Activated CD4-positive, alpha-beta T cell treated with anti-CD3 and anti-CD28 coated beads for 24 hours (primary cell): ENCODE data around the gene AGPAT4.
"Not testable (repeated sequence)": the region's sequence is repeated elsewhere in the genome, so short reads cannot be mapped to it uniquely, and the experiment has no call there.

Experiments
- DNase-seq, 2 donors: peaks; one replicate each; pipeline ENCODE4 v3.0.0-alpha.2; 2020; ENCODE audit warnings: low read depth in 2 of 2

The AGPAT4 gene

GRCh38 chr6:161227004-161227960, 46.6 kb downstream of the AGPAT4 start:
- no peak for DNase-seq

- DNase-seq, result no peak
Observed at GRCh38 chr6:161226009-161226964, 47.6 kb downstream of the AGPAT4 start.

GRCh38 chr6:161225681-161226008, 48.2 kb downstream of the AGPAT4 start:
- DNase-seq, result no peak

GRCh38 chr6:161224951-161225680, 48.7 kb downstream of the AGPAT4 start:
- DNase-seq, result not testable (repeated sequence)

GRCh38 chr6:161223646-161224045, 50.2 kb downstream of the AGPAT4 start:
- DNase-seq, result no peak

GRCh38 chr6:161222706-161223234, 51.1 kb downstream of the AGPAT4 start:
- no peak for DNase-seq

- no peak for DNase-seq
Observed at GRCh38 chr6:161220346-161220745, 53.5 kb downstream of the AGPAT4 start.

- no peak for DNase-seq
Observed at GRCh38 chr6:161219680-161220079, 54.2 kb downstream of the AGPAT4 start.

- no peak for DNase-seq
Observed at GRCh38 chr6:161218222-161218621, 55.6 kb downstream of the AGPAT4 start.

GRCh38 chr6:161217628-161218027, 56.2 kb downstream of the AGPAT4 start:
- no peak for DNase-seq

- no peak for DNase-seq
Observed at GRCh38 chr6:161216616-161217205, 57.1 kb downstream of the AGPAT4 start.

- DNase-seq, result no peak
Observed at GRCh38 chr6:161215876-161216615, 57.8 kb downstream of the AGPAT4 start.

- DNase-seq, result no peak
Observed at GRCh38 chr6:161215193-161215592, 58.7 kb downstream of the AGPAT4 start.

GRCh38 chr6:161214722-161215121, 59.1 kb downstream of the AGPAT4 start:
- no peak for DNase-seq

GRCh38 chr6:161212902-161213301, 61.0 kb downstream of the AGPAT4 start:
- DNase-seq, result no peak

GRCh38 chr6:161211380-161212035, 62.4 kb downstream of the AGPAT4 start:
- no peak for DNase-seq

- DNase-seq, result no peak
Observed at GRCh38 chr6:161210857-161211256, 63.0 kb downstream of the AGPAT4 start.

GRCh38 chr6:161207200-161207599, 66.7 kb downstream of the AGPAT4 start:
- DNase-seq, result no peak

GRCh38 chr6:161204866-161205557, 68.8 kb downstream of the AGPAT4 start:
- no peak for DNase-seq
